IMR-90 (cell line): ENCODE results near the gene PSEN1. TPM values are rescaled to one million over a fixed set of nuclear protein-coding genes. Genes with fewer than 3 reads are reported as not detected.

Experiments
- ATAC-seq: fragments of 200-7000 bp; cut with Tn5 transposase; 2 replicates; pipeline ENCODE4 v1.9.1; 2020; ENCODE audit warnings: low read depth, mild to moderate bottlenecking, moderate library complexity
- BruUV-seq: library from RNA; stranded (reverse); fragments of 400-500 nt; replicated peaks from 2 replicates; lab custom pipeline; 2021; lab: Mats Ljungman, UMichigan
- CTCF ChIA-PET: fragments of 300-600 bp; formaldehyde crosslinking; extraction: SDS; loops from one replicate; lab custom pipeline; 2021; ENCODE audit warnings: antibody characterized with exemption; lab: Yijun Ruan, JAX
- POLR2A ChIA-PET: fragments of 300-600 bp; sonication (Branson Sonifier 250); formaldehyde crosslinking; loops from one replicate; lab custom pipeline; 2022; ENCODE audit warnings: antibody characterized with exemption; ENCODE audit not compliant: unreplicated experiment; lab: Charles Lee
- DNase-seq: peaks from one replicate; pipeline ENCODE4 v3.0.0; 2013
- H2AFZ ChIP-seq: replicated peaks from 2 replicates; pipeline ENCODE3; 2013; ENCODE audit warnings: low read length, mild to moderate bottlenecking; ENCODE audit not compliant: poor library complexity
- H2AK5ac ChIP-seq: 2 replicates; pipeline ENCODE4 v1.6.1; 2013; ENCODE audit warnings: low read depth, low read length, inconsistent platforms
- H2AK9ac ChIP-seq: replicated peaks from 2 replicates; pipeline ENCODE3; 2013; ENCODE audit warnings: mild to moderate bottlenecking, low read depth, low read length, moderate library complexity; ENCODE audit not compliant: poor library complexity
- H2BK120ac ChIP-seq: 2 replicates; pipeline ENCODE4 v1.6.1; 2013; ENCODE audit warnings: low read depth, low read length, inconsistent platforms
- H2BK15ac ChIP-seq: 3 replicates; pipeline ENCODE4 v1.6.1; 2013; ENCODE audit warnings: low read depth, low read length, inconsistent platforms
- H2BK20ac ChIP-seq: 2 replicates; pipeline ENCODE4 v1.6.1; 2013; ENCODE audit warnings: low read depth, mild to moderate bottlenecking, inconsistent platforms, low read length, moderate library complexity
- H2BK5ac ChIP-seq: 2 replicates; pipeline ENCODE4 v1.6.1; 2013; ENCODE audit warnings: mild to moderate bottlenecking, low read depth, low read length, inconsistent platforms; ENCODE audit not compliant: poor library complexity, severe bottlenecking
- H3K14ac ChIP-seq: replicated peaks from 2 replicates; pipeline ENCODE4 v1.6.1; 2013; ENCODE audit warnings: low read depth, low read length, inconsistent platforms
- H3K18ac ChIP-seq: 2 replicates; pipeline ENCODE4 v1.6.1; 2013; ENCODE audit warnings: low read depth, low read length, control low read depth
- H3K23ac ChIP-seq: 2 replicates; pipeline ENCODE4 v1.6.1; 2013; ENCODE audit warnings: low read depth, low read length, inconsistent platforms
- H3K27ac ChIP-seq: 2 replicates; pipeline ENCODE4 v1.5.1; 2013; ENCODE audit warnings: mild to moderate bottlenecking, control low read depth, low read length; ENCODE audit not compliant: insufficient read depth
- H3K27me3 ChIP-seq: 2 replicates; pipeline ENCODE4 v1.6.1; 2013; ENCODE audit warnings: low read length; ENCODE audit not compliant: control insufficient read depth, insufficient read depth
- H3K36me3 ChIP-seq: 2 replicates; pipeline ENCODE4 v1.6.1; 2013; ENCODE audit warnings: low read length, mixed read lengths; ENCODE audit not compliant: control insufficient read depth, insufficient read depth
- H3K4ac ChIP-seq: 2 replicates; pipeline ENCODE4 v1.6.1; 2013; ENCODE audit warnings: low read depth, low read length, inconsistent platforms
- H3K4me1 ChIP-seq: 2 replicates; pipeline ENCODE4 v1.6.1; 2013; ENCODE audit warnings: low read length, mixed read lengths; ENCODE audit not compliant: control insufficient read depth, insufficient read depth
- H3K4me2 ChIP-seq: 2 replicates; pipeline ENCODE4 v1.6.1; 2013; ENCODE audit warnings: low read depth, mild to moderate bottlenecking, control low read depth, low read length, moderate library complexity
- H3K4me3 ChIP-seq: 2 replicates; pipeline ENCODE4 v1.5.1; 2013; ENCODE audit warnings: low read depth, mild to moderate bottlenecking, control low read depth, low read length, moderate library complexity; ENCODE audit not compliant: insufficient read depth
- H3K56ac ChIP-seq: 2 replicates; pipeline ENCODE4 v1.6.1; 2013; ENCODE audit warnings: low read length, inconsistent platforms; ENCODE audit not compliant: insufficient read depth; ENCODE audit errors: extremely low read depth
- H3K79me1 ChIP-seq, 2 experiments: 2 replicates each; pipeline ENCODE4 v1.6.1; 2013; ENCODE audit warnings: low read length in 2 of 2, inconsistent platforms in 1 of 2, low read depth in 1 of 2
- H3K9ac ChIP-seq: 2 replicates; pipeline ENCODE4 v1.6.1; 2013; ENCODE audit warnings: low read depth, low read length, control low read depth
- H3K9me1 ChIP-seq: 2 replicates; pipeline ENCODE4 v1.6.1; 2013; ENCODE audit warnings: low read length, inconsistent platforms; ENCODE audit not compliant: insufficient read depth
- H3K9me3 ChIP-seq: 2 replicates; pipeline ENCODE4 v1.6.1; 2013; ENCODE audit warnings: low read length; ENCODE audit not compliant: control insufficient read depth, insufficient read depth
- H4K20me1 ChIP-seq: 2 replicates; pipeline ENCODE4 v1.6.1; 2013; ENCODE audit warnings: low read length, inconsistent platforms; ENCODE audit not compliant: insufficient read depth
- H4K5ac ChIP-seq: 2 replicates; pipeline ENCODE4 v1.6.1; 2013; ENCODE audit warnings: mild to moderate bottlenecking, low read depth, low read length, control low read depth
- H4K8ac ChIP-seq, 2 experiments: 2 replicates each; pipeline ENCODE4 v1.6.1; 2013; ENCODE audit warnings: low read depth in 2 of 2, low read length in 2 of 2, control low read depth in 1 of 2, inconsistent platforms in 1 of 2
- H4K91ac ChIP-seq: 2 replicates; pipeline ENCODE4 v1.6.1; 2013; ENCODE audit warnings: low read depth, low read length, inconsistent platforms; ENCODE audit not compliant: insufficient read depth
- FOS ChIP-seq: fragments of 150-350 bp; IDR thresholded peaks from 2 replicates; pipeline ENCODE4 v1.6.1; 2016; ENCODE audit warnings: low read depth, low read length
- MAZ ChIP-seq: IDR thresholded peaks from 2 replicates; pipeline ENCODE4 v1.6.1; 2012; ENCODE audit warnings: low read depth, mild to moderate bottlenecking, low read length, improper control_type of control experiment, moderate library complexity, borderline replicate concordance
- MXI1 ChIP-seq: IDR thresholded peaks from 2 replicates; pipeline ENCODE4 v1.6.1; 2012; ENCODE audit warnings: low read depth, mild to moderate bottlenecking, low read length, moderate library complexity, borderline replicate concordance
- NFE2L2 ChIP-seq: fragments of 150-350 bp; IDR thresholded peaks from 2 replicates; pipeline ENCODE4 v1.6.1; 2016; ENCODE audit warnings: low read depth, mild to moderate bottlenecking, low read length
- POLR2A ChIP-seq: IDR thresholded peaks from 2 replicates; pipeline ENCODE4 v1.6.1; 2012; ENCODE audit warnings: mild to moderate bottlenecking, low read depth, low read length
- RAD21 ChIP-seq: IDR thresholded peaks from 2 replicates; pipeline ENCODE4 v1.6.1; 2012; ENCODE audit warnings: low read length, improper control_type of control experiment
- RCOR1 ChIP-seq: IDR thresholded peaks from 2 replicates; pipeline ENCODE4 v1.6.1; 2012; ENCODE audit warnings: mild to moderate bottlenecking, low read length, improper control_type of control experiment; ENCODE audit not compliant: insufficient replicate concordance
- SMC3 ChIP-seq: fragments of 150-350 bp; IDR thresholded peaks from 2 replicates; pipeline ENCODE4 v1.6.1; 2016; ENCODE audit warnings: low read depth, mild to moderate bottlenecking, antibody characterized with exemption, low read length, moderate library complexity
- WGBS, 2 experiments: methylation state at CpG; one replicate each; pipeline versions ENCODE4 v1.1.5 to v1.1.7; 2013; ENCODE audit warnings: missing lambda C conversion rate in 2 of 2; ENCODE audit not compliant: insufficient read length in 1 of 2; ENCODE audit errors: extremely low coverage in 2 of 2; 5-methylcytosine and 5-hydroxymethylcytosine counted together
- dilution Hi-C: fragments of 300-500 bp; cut with HindIII; formaldehyde crosslinking; loops from one replicate; pipeline ENCODE4 v1.14.3; 2018; ENCODE audit warnings: low sequenced_read_pairs; ENCODE audit not compliant: unreplicated experiment
- in situ Hi-C: fragments of 300-500 bp; cut with MboI; formaldehyde crosslinking; loops from 3 replicates; pipeline ENCODE4 v1.14.3; 2019; ENCODE audit warnings: low sequenced_read_pairs, inconsistent platforms, mixed read lengths
- intact Hi-C: fragments of 100-400 bp; cut with micrococcal nuclease; formaldehyde crosslinking; loops from 2 replicates; pipeline ENCODE4 v1.10.0; 2022
- polyA plus RNA-seq, 3 experiments: library from polyadenylated mRNA; depleted of rRNA; stranded (reverse); fragments of >200 nt; gene quantifications; 2 replicates each; pipeline ENCODE4 v1.2.3, GENCODE V29; 2012; ENCODE audit warnings: low replicate concordance in 1 of 3
- total RNA-seq: library from RNA; depleted of rRNA; stranded (reverse); fragments of >200 nt; gene quantifications from 2 replicates; pipeline ENCODE4 v1.2.3, GENCODE V29; 2012
- TF ChIP-seq, protein P1 (sequence below): conservative IDR thresholded peaks from 2 replicates; pipeline ENCODE4 v1.5.1; 2012; ENCODE audit warnings: mild to moderate bottlenecking, low read depth, low read length, improper control_type of control experiment
- TF ChIP-seq, protein P2 (sequence below): fragments of 150-350 bp; IDR thresholded peaks from 2 replicates; pipeline ENCODE4 v1.6.1; 2017; ENCODE audit warnings: mild to moderate bottlenecking, antibody characterized with exemption, low read length, low read depth

PSEN1 gene
- total and polyA plus RNA-seq, 2 of the 4 experiments (the other 2 are of a cell fraction), result 14.8 to 62.7 TPM

DNA sequence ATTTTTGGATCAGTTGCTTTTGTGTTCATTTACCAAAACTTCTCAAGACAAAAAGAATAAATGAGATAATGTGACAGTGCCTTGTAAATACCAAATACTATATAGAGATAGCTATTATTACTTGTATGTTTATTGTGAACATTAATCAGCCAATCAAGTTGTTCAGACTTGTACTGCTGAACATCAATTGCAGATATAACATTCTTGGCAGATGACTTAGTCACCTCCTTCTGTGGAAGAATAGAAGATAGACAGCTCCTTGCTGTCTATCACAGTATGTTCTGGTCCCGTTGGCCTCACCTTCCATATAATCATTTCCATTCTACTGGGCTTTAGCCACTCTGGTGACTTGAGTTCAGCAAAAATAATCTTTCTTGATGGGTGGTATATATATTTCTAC lies 30.1 kb downstream of the PSEN1 start:
- peaks cover 23% of the 10 kb centered on the region for H3K36me3 ChIP-seq

More for the DNA sequence above, 30.1 kb downstream of the PSEN1 start:
- no peak overlapping the region for H2BK15ac ChIP-seq
- H3K27me3 ChIP-seq, result no peaks in the 10 kb centered on the region
- no CpG with 5 or more reads among the region's 1 CpG for WGBS, 2 experiments
- DNase-seq (no peak), ATAC-seq (no peak)
- peaks cover 3 to 13% of the 10 kb centered on the region in 2 experiments; a peak in 2 of 4 replicates for H3K79me1 ChIP-seq
- no peak overlapping the region for H3K9ac ChIP-seq
- no peaks in the 10 kb centered on the region for H3K9me3 ChIP-seq
- H2AK9ac ChIP-seq, result no peak overlapping the region
- CTCF ChIA-PET, result interaction anchor here (1.0 kb wide), 1 partner anchor 15 kb away, joined by 8 read pairs; no protein-coding TSS in a partner anchor
- no peak overlapping the region for H3K56ac ChIP-seq
- TF ChIP-seq RAD21 (no peak), MXI1 (no peak), NFE2L2 (no peak), SMC3 (no peak), MAZ (no peak), POLR2A (no peak), RCOR1 (no peak), FOS (no peak)
- TF ChIP-seq, protein P1, sequence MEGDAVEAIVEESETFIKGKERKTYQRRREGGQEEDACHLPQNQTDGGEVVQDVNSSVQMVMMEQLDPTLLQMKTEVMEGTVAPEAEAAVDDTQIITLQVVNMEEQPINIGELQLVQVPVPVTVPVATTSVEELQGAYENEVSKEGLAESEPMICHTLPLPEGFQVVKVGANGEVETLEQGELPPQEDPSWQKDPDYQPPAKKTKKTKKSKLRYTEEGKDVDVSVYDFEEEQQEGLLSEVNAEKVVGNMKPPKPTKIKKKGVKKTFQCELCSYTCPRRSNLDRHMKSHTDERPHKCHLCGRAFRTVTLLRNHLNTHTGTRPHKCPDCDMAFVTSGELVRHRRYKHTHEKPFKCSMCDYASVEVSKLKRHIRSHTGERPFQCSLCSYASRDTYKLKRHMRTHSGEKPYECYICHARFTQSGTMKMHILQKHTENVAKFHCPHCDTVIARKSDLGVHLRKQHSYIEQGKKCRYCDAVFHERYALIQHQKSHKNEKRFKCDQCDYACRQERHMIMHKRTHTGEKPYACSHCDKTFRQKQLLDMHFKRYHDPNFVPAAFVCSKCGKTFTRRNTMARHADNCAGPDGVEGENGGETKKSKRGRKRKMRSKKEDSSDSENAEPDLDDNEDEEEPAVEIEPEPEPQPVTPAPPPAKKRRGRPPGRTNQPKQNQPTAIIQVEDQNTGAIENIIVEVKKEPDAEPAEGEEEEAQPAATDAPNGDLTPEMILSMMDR, result no peak
- TF ChIP-seq, protein P2, sequence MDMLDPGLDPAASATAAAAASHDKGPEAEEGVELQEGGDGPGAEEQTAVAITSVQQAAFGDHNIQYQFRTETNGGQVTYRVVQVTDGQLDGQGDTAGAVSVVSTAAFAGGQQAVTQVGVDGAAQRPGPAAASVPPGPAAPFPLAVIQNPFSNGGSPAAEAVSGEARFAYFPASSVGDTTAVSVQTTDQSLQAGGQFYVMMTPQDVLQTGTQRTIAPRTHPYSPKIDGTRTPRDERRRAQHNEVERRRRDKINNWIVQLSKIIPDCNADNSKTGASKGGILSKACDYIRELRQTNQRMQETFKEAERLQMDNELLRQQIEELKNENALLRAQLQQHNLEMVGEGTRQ, result no peak
- H3K14ac ChIP-seq, result no peak overlapping the region
- H2BK20ac ChIP-seq, result no peak overlapping the region
- POLR2A ChIA-PET, result no interaction called here
- no peaks in the 10 kb centered on the region for H3K4me1 ChIP-seq
- no peak overlapping the region for H4K8ac ChIP-seq
- peaks cover 5% of the 10 kb centered on the region; the same call in 1 of the 2 replicates for H3K9me1 ChIP-seq
- in situ Hi-C loops, result no loop called here
- H4K5ac ChIP-seq, result no peak overlapping the region
- H2AFZ ChIP-seq, result no peak overlapping the region
- H2AK5ac ChIP-seq, result no peak overlapping the region
- no peak overlapping the region for H3K18ac ChIP-seq
- H3K4ac ChIP-seq, result no peak overlapping the region
- H3K27ac ChIP-seq, result no peak overlapping the region
- H2BK120ac ChIP-seq, result no peak overlapping the region
- no peak overlapping the region for H3K23ac ChIP-seq
- intact Hi-C loops, result no loop called here
- dilution Hi-C loops, result no loop called here
- H4K91ac ChIP-seq, result no peak overlapping the region
- no peaks in the 10 kb centered on the region for H4K20me1 ChIP-seq
- no peak overlapping the region for H2BK5ac ChIP-seq
- no peak overlapping the region for H3K4me2 ChIP-seq
- H3K4me3 ChIP-seq, result no peak overlapping the region
- BruUV-seq, result no TSS peak
